ENCODE measurements around the gene ZNF689.
A peak's percentile ranks its signal among the peaks of the same experiment; 100 is the strongest.

The ZNF689 gene

GRCh38 chr16:30588651-30589050 lies 21.5 kb downstream of the ZNF689 start:
- peaks cover 28% of the 10 kb centered on the region for H3K4me1 Mint-ChIP-seq (ENCODE audit: low read depth)
- no peaks in the 10 kb centered on the region for H3K27me3 Mint-ChIP-seq
- H3K27ac Mint-ChIP-seq: no peak overlapping the region
- no peak overlapping the region for H3K4me3 Mint-ChIP-seq
- H3K36me3 Mint-ChIP-seq (ENCODE audit: low read depth): peaks cover 23% of the 10 kb centered on the region
- no peaks in the 10 kb centered on the region for H3K9me3 Mint-ChIP-seq

DNA sequence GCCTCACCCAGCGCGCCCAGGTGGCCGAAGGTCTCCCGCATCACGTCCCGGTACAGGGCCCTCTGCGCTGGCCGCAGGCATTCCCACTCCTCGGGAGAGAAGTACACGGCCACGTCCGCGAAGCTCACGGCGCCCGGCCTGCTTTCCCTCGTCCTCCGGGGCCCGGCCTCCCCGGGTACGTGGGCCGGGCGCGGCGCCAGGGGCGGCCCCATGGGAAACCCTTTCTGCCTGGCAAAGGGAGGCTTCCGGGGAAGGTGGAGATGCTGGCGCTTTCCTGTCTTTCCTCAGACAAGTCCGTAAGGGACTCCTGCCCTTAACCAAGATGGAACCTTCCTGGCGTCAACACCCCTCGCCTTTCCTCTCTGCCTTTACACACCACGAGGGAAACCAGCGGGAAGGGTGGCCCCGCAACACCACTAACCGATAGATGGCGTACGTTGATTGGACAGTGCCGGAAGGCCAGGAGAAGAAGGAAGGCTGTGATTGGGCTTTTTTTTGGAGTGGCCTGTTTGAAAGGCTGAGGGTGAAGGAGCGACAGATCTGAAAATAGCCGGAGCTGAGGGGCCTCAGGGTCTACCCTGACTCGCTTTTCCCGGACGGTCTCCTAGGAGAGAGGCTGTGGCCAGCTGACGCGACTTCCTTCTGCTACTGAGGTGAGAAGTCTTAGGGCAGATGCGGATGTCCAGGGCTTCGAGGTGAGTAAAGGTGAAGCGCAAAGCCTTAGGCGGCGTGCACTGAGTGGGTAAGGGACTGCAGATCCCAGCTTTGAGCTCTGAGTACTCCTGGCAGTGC lies 24.6 kb downstream of the ZNF689 start, which contains the start of gene ZNF785:
Gene ZNF785, minus strand, starts transcription at position 298 of the 792 bp plus-strand sequence. Its CDS starts 86 bp downstream, at position 212.
- H3K36me3 Mint-ChIP-seq (ENCODE audit: low read depth): peaks cover 42% of the 10 kb centered on the region
- peak within 1 kb of the TSS; percentile 95 for H3K4me3 Mint-ChIP-seq
- peak within 1 kb of the TSS; percentile 98 for H3K27ac Mint-ChIP-seq
- H3K27me3 Mint-ChIP-seq: no peaks in the 10 kb centered on the region
- H3K4me1 Mint-ChIP-seq (ENCODE audit: low read depth): peaks cover 37% of the 10 kb centered on the region
- no peaks in the 10 kb centered on the region for H3K9me3 Mint-ChIP-seq

GRCh38 chr16:30585022-30585399 lies 25.2 kb downstream of the ZNF689 start:
- Mint-ChIP-seq H3K9me3 (no peaks in the 10 kb centered on the region), H3K36me3 (ENCODE audit: low read depth) (peaks cover 42% of the 10 kb centered on the region), H3K27me3 (no peaks in the 10 kb centered on the region), H3K4me1 (ENCODE audit: low read depth) (peaks cover 37% of the 10 kb centered on the region), H3K27ac (peak overlapping the region; percentile 80), H3K4me3 (peak overlapping the region; percentile 95)

DNA sequence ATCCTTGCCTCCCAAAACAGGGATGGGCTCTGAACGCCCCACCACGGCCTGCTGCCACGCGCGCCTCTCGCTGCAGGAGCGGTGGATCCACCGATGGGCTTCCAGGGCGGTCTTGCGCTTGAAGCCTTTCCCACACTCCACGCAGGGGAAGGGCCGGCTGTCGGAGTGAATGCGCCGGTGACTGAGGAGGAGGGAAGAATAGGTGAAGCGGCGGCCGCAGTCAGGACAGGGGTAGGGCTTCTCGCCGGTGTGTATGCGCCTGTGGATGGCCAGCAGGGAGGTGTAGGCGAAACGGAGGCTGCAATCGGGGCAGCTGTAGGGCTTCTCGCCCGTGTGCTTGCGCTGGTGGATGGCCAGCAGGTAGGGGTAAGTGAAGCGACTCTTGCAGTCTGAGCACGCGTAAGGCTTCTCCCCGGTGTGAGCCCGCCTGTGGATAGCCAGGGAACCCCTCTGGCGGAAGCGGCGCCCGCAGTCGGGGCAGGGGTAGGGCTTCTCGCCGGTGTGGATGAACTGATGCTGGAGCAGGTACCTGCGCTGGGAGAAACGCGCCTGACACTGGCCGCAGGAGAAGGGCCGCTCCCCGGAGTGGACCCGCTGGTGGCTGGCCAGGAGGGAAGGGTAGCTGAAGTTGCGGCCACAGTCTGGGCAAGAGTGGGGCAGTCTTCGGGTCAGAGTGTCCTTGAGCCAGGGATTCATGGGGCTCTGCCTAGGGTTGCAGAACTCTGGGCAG lies 27.4 kb downstream of the ZNF689 start:
- H3K27me3 Mint-ChIP-seq: no peaks in the 10 kb centered on the region
- H3K27ac Mint-ChIP-seq: no peak overlapping the region
- peaks cover 34% of the 10 kb centered on the region for H3K4me1 Mint-ChIP-seq (ENCODE audit: low read depth)
- no peaks in the 10 kb centered on the region for H3K9me3 Mint-ChIP-seq
- H3K36me3 Mint-ChIP-seq (ENCODE audit: low read depth): peaks cover 51% of the 10 kb centered on the region
- H3K4me3 Mint-ChIP-seq: no peak overlapping the region

DNA sequence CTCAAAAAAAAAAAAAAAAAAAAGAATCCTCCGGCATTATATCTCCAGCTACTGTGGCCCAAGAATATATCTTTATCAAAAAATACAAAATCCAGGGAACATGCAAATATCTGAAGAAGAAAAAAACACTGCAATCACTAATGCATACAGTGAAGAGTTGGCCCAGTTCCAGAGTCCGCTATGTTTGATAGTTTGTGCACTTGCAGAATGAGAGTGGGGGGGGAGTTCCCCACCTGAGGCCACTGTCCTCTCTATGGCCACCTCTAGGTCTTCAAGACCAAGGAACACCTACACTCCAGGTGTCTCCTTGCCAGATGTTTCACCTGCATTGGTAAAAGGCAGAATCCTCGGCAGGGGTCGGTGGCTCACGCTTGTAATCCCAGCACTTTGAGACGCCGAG lies 28.7 kb downstream of the ZNF689 start:
- Mint-ChIP-seq H3K9me3 (no peaks in the 10 kb centered on the region), H3K27ac (no peak overlapping the region), H3K4me1 (ENCODE audit: low read depth) (peaks cover 25% of the 10 kb centered on the region), H3K27me3 (no peaks in the 10 kb centered on the region), H3K4me3 (no peak overlapping the region), H3K36me3 (ENCODE audit: low read depth) (peaks cover 44% of the 10 kb centered on the region)

DNA sequence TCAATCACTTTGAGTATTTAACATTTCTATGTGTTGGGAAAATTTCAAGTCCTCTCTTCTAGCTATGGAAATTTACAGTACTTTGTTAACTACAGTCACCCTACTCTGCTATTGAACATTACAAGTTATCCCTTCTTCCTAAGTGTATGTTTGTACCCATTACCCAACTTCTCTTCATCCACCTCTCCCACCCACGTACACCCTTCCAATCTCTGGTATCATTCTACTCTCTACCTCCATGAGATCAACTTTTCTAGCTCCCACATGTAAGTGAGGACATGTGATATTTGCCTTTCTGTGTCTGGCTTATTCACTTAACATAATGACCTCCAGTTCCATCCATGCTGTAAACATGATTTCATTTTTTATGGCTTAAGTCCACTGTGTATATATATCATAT lies 35.5 kb downstream of the ZNF689 start:
- H3K27ac Mint-ChIP-seq: peak overlapping the region; percentile 22
- peaks cover 11% of the 10 kb centered on the region for H3K36me3 Mint-ChIP-seq (ENCODE audit: low read depth)
- H3K4me3 Mint-ChIP-seq: no peak overlapping the region

DNA sequence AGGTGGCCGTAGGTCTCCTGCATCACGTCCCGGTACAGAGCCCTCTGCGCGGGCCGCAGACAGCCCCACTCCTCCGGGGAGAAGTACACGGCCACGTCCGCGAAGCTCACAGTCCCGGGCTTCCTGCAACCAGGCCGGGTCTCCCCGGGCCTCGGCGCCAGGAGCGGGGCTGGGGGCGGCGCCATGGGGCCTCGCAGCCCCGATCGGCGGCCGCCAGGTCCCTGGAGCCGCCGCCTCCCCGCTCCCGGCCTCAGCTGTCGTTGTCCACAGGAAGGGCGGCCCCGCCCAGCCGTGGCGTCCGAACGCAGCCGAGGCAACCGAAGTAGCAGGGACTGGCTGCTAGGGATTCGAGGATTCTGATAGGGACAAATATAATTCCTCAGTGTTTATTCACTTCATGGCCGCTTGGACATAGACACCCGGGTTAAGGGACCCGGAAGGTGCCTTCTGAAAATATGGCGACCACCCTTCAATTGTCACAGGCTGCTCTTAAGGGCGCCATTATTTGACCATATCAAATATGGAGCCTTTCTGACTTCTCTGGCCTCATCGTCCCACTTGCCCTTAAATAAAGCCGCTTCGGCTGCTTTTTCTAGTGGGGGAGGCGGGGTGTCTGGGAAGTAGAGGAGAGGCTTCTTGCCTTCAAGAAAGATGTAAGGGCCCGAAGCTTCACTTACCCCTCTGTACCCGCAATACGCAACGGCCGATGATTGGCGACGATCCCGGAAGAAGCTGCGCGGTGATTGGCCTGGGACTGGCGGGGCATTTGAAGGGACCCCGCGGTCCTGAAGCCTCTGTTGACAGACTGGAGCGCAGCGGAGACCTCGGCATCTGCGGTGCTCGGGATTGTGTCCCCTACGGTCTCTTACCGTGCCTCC lies 38.5 kb downstream of the ZNF689 start, which contains the start of gene ZNF688:
Gene ZNF688, minus strand, starts transcription at position 270 of the 878 bp plus-strand sequence. Its CDS starts 85 bp downstream, at position 185.
- peaks cover 69% of the 10 kb centered on the region for H3K4me1 Mint-ChIP-seq (ENCODE audit: low read depth)
- H3K27ac Mint-ChIP-seq: peak within 1 kb of the TSS; percentile 91
- H3K27me3 Mint-ChIP-seq: no peaks in the 10 kb centered on the region
- H3K36me3 Mint-ChIP-seq (ENCODE audit: low read depth): no peaks in the 10 kb centered on the region
- H3K9me3 Mint-ChIP-seq: no peaks in the 10 kb centered on the region
- H3K4me3 Mint-ChIP-seq: peak within 1 kb of the TSS; percentile 99

More for the DNA sequence above, 35.5 kb downstream of the ZNF689 start:
- Mint-ChIP-seq H3K9me3 (no peaks in the 10 kb centered on the region), H3K4me1 (ENCODE audit: low read depth) (peaks cover 42% of the 10 kb centered on the region), H3K27me3 (no peaks in the 10 kb centered on the region)

DNA sequence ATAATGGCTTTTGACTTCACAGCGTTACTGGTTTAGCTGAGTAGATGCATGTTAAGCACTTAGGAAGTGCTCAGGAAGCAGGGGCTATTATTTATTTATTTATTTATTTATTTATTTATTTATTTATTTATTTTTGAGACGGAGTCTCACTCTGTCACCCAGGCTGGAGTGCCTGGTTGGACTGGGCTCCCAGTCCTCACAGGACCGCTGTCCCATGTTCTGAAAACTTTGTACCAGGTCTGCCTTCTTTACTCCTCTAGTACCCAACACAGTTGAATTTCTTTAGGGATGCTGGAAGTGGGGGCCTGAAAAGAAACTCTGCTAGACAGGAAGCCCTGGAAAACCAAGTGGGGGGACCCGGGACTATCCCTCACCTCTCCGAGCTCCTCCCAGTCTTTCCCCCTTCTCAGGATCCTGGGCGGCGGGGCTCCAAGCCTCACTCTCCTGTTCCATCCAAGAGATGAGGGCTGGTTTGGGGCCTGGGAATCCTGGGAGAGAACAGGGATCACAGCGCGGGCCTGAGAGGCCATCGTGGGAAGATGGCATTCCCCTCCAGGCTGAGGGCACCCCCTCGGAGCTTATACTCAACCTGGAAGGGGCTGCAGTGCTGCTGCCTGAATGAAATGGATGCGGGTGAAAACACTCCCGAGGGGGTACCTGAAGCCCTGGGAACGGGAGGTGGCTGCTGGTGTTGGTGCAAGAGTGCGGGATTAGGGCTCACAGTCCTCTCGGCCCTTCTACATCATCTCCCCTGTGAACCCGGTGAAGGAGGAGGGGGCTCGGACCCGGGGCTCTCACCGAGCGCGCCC lies 39.3 kb downstream of the ZNF689 start:
- Mint-ChIP-seq H3K27ac (peak overlapping the region; percentile 91), H3K4me3 (peak overlapping the region; percentile 85), H3K4me1 (ENCODE audit: low read depth) (peaks cover 72% of the 10 kb centered on the region), H3K27me3 (no peaks in the 10 kb centered on the region), H3K9me3 (no peaks in the 10 kb centered on the region), H3K36me3 (ENCODE audit: low read depth) (no peaks in the 10 kb centered on the region)

DNA sequence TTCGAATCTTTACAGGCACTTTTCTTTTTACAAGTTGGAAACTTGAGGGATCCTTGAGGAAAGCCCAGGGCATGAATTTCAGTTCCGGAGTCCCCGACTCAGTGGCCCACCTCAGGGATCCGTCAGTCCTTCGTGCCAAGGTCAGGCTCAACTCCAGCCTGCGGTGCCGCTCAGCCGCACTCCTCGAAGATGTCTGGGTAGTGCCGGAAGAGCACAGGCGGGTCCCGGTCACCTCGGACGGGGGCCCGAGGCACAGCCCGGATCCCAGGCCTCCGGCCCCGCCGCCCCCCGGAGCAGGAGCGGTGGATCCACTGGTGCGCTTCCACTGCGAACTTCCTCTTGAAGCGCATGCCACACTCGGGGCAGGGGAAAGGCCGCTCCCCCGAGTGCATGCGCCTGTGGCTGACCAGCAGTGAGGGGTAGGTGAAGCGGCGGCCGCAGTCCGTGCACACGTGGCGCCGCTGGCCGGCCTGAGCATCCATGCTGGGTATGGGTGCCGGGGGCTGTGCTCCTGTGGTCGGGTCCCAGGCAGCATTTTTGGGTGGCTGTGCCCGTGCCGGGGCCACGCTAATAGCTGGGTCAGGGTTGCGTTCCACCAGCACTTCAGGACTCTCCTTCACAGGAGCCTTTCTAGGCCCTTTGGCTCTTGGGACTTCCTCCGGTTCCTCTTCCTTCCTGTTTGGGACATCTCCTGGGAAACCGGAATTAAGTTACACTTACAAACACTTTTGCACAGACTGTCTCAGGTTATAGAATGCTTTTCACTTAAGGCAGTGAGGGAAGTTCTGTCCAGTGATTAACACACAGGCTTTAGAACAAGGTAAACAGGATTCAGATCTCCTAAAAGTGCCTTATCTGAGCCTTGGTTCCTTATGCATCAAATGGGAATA lies 40.2 kb downstream of the ZNF689 start:
- peak overlapping the region; percentile 91 for H3K27ac Mint-ChIP-seq
- H3K9me3 Mint-ChIP-seq: no peaks in the 10 kb centered on the region
- H3K4me3 Mint-ChIP-seq: peak overlapping the region; percentile 85
- H3K27me3 Mint-ChIP-seq: no peaks in the 10 kb centered on the region
- H3K4me1 Mint-ChIP-seq (ENCODE audit: low read depth): peaks cover 64% of the 10 kb centered on the region
- H3K36me3 Mint-ChIP-seq (ENCODE audit: low read depth): no peaks in the 10 kb centered on the region

GRCh38 chr16:30569281-30569680 lies 40.9 kb downstream of the ZNF689 start:
- no peak overlapping the region for H3K4me3 Mint-ChIP-seq
- H3K27me3 Mint-ChIP-seq: no peaks in the 10 kb centered on the region
- H3K4me1 Mint-ChIP-seq (ENCODE audit: low read depth): peaks cover 59% of the 10 kb centered on the region
- no peak overlapping the region for H3K27ac Mint-ChIP-seq
- no peaks in the 10 kb centered on the region for H3K9me3 Mint-ChIP-seq
- H3K36me3 Mint-ChIP-seq (ENCODE audit: low read depth): no peaks in the 10 kb centered on the region

DNA sequence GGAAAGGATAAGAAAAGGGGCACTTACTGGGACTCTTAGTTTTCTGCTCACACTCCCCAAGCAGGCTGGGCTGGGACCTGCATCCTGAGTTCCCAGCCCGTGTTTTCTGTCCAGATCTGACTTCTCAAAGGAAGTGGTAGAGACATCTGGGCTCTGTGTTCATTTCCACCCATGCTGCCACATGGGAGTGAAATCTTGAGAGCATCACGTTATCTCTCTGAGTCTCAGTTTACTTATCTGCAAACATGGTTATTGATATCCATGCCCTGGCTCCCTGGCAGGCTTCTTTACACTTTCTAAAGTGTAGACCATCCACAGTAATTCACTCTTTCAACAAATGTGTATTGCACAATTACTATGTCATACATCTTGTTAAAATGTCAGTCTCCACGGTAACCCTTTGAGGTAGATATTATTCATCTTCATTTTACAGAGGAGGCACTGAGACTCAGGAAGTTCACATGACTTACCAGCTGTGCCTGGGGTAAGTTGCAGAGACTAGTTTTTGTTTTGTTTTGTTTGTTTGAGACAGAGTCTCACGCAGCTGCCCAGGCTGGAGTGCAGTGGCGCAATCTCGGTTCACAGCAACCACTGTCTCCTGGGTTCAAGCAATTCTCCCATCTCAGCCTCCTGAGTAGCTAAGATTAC lies 42.1 kb downstream of the ZNF689 start:
- Mint-ChIP-seq H3K27me3 (no peaks in the 10 kb centered on the region), H3K27ac (peak overlapping the region; percentile 91), H3K4me1 (ENCODE audit: low read depth) (peaks cover 54% of the 10 kb centered on the region), H3K9me3 (no peaks in the 10 kb centered on the region), H3K4me3 (peak overlapping the region; percentile 74), H3K36me3 (ENCODE audit: low read depth) (no peaks in the 10 kb centered on the region)

- H3K9me3 Mint-ChIP-seq: no peaks in the 10 kb centered on the region
- peaks cover 48% of the 10 kb centered on the region for H3K4me1 Mint-ChIP-seq (ENCODE audit: low read depth)
- H3K27ac Mint-ChIP-seq: peak overlapping the region; percentile 91
- no peaks in the 10 kb centered on the region for H3K27me3 Mint-ChIP-seq
- peak overlapping the region; percentile 74 for H3K4me3 Mint-ChIP-seq
- no peaks in the 10 kb centered on the region for H3K36me3 Mint-ChIP-seq (ENCODE audit: low read depth)
Measured at GRCh38 chr16:30567160-30567990, 42.8 kb downstream of the ZNF689 start.

Data from stimulated activated naive CD8-positive, alpha-beta T cell treated with anti-CD3 and anti-CD28 coated beads, Interleukin-15, Interleukin-2, amounts not matched to agents 100 ng/mL and 50 ng/mL, for 24 hours (primary cell).